HEK293 (cell line): ENCODE results near the gene ZNF335.

Experiments
- CTCF ChIP-seq: fragments of 450-650 bp; formaldehyde crosslinking; IDR thresholded peaks from 2 replicates; pipeline ENCODE4 v1.5.1; 2016; ENCODE audit warnings: missing biosample characterization, missing genetic modification characterization
- GLIS1 ChIP-seq: fragments of 450-650 bp; formaldehyde crosslinking; IDR thresholded peaks from 2 replicates; pipeline ENCODE4 v1.5.1; 2016; ENCODE audit warnings: missing biosample characterization, missing genetic modification characterization
- YY1 ChIP-seq: fragments of 450-650 bp; formaldehyde crosslinking; IDR thresholded peaks from 2 replicates; pipeline ENCODE4 v1.5.1; 2018; ENCODE audit warnings: missing biosample characterization, missing genetic modification characterization
- YY2 ChIP-seq: fragments of 450-650 bp; formaldehyde crosslinking; IDR thresholded peaks from 2 replicates; pipeline ENCODE4 v1.5.1; 2016; ENCODE audit warnings: missing biosample characterization, missing genetic modification characterization

GRCh38 chr20:45951925-45952834 is 19.8 kb downstream of the ZNF335 start:
- TF ChIP-seq YY2 (tag by site-specific recombination) (no peak), CTCF (no peak), YY1 (no peak), GLIS1 (tag by site-specific recombination) (no peak)
